ENCODE results near the gene FXYD6. TPM values are rescaled to one million over a fixed set of nuclear protein-coding genes. Genes with fewer than 3 reads are reported as not detected.

The FXYD6 gene
- total and polyA plus RNA-seq, 11 donors: 24.6 to 54.0 (median 39.5) TPM

DNA sequence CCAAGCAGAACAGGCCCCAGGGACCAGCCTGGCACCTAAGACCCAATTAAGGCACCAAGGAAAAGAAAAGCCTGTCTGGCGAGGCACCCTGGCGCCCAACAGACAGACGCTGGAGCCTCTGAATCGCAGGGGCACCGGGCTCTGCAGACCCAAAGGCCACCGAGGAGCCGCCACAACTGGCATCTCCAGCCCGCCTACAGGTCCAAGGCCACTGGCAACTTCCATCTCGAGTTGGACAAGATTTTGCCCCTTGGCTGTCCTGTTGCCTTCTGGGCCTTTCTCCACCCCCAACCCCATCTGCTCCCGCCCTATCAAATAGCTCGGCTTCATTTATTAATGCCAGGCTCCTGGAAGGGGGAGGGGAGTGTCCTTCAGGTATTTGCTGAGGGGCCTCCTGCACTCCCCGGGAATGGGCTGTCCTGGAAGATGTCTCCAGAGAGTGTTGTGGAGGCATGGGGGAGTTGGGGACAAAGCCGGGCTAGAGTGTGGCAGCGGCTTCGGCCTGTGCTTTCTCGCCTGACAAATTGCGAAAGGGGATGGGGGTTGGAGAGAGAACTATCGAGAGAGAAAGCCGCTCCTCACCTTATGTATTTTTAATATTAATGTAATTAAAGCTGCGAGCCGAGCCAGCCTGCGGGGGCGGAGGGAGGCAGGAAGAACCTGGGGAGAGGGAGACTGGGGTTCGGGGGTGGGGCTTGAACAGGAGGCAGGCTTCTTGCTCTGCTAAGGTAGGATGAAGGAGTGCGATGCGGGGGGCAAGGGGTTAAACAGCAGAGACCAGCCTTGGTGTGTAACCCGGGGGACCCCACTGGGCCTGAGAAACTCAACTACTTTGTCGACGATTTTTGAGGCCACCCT lies 81.5 kb downstream of the FXYD6 start:
- no peak overlapping the region for H3K4me3 ChIP-seq
- intact Hi-C loops (cut with DNase I): no loop called here
- H3K36me3 ChIP-seq: no peaks in the 10 kb centered on the region
- no peak for TF ChIP-seq POLR2A (IDR thresholded peaks at IDR 0.05)
- TF ChIP-seq, protein P1, sequence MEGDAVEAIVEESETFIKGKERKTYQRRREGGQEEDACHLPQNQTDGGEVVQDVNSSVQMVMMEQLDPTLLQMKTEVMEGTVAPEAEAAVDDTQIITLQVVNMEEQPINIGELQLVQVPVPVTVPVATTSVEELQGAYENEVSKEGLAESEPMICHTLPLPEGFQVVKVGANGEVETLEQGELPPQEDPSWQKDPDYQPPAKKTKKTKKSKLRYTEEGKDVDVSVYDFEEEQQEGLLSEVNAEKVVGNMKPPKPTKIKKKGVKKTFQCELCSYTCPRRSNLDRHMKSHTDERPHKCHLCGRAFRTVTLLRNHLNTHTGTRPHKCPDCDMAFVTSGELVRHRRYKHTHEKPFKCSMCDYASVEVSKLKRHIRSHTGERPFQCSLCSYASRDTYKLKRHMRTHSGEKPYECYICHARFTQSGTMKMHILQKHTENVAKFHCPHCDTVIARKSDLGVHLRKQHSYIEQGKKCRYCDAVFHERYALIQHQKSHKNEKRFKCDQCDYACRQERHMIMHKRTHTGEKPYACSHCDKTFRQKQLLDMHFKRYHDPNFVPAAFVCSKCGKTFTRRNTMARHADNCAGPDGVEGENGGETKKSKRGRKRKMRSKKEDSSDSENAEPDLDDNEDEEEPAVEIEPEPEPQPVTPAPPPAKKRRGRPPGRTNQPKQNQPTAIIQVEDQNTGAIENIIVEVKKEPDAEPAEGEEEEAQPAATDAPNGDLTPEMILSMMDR (IDR thresholded peaks at IDR 0.05): no peak
- ATAC-seq (no peak), DNase-seq (no peak)
- H3K9me3 ChIP-seq: no peaks in the 10 kb centered on the region
- WGBS, 4 donors: 46 to 58% (median 53%) methylated on average over 29 of the region's 29 CpGs
- no peak overlapping the region for H3K27ac ChIP-seq
- H3K4me1 ChIP-seq: peaks cover 7 to 23% (median 16%) of the 10 kb centered on the region in 12 donors
- H3K27me3 ChIP-seq: peaks cover 19 to 58% (median 30%) of the 10 kb centered on the region in 9 donors

DNA sequence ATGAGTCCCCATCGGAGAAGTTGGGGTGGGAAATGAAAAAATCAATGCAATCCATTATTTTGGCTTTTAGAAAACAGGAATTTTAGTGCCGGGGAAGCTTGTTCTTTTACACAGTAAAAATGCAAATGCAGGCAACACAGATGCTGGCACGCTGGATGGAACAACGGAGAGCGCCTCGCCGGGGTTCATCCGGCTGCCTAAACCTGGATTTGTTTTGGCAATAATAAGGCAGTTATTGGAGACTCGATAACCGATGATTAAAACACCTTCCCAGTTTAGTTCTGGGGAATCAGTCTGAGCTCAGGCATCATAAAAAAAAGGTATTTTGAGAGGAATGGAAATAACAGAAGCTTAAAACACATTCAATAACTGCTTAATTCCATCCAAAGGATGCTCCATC lies 82.3 kb downstream of the FXYD6 start:
- no peaks in the 10 kb centered on the region for H3K36me3 ChIP-seq
- no peaks in the 10 kb centered on the region for H3K9me3 ChIP-seq
- H3K4me3 ChIP-seq: no peak overlapping the region
- no peak for ATAC-seq
- 87 to 96% (median 90%) methylated on average over 10 of the region's 10 CpGs for WGBS, 4 donors
- no peak for TF ChIP-seq POLR2A (IDR thresholded peaks at IDR 0.05)
- TF ChIP-seq, protein P1 (IDR thresholded peaks at IDR 0.05): no peak
- H3K27ac ChIP-seq: no peak overlapping the region
- H3K4me1 ChIP-seq: peaks cover 7 to 23% (median 16%) of the 10 kb centered on the region in 12 donors
- DNase-seq: no peak
- intact Hi-C loops (cut with DNase I): no loop called here
- H3K27me3 ChIP-seq: peaks cover 19 to 57% (median 30%) of the 10 kb centered on the region in 9 donors

DNA sequence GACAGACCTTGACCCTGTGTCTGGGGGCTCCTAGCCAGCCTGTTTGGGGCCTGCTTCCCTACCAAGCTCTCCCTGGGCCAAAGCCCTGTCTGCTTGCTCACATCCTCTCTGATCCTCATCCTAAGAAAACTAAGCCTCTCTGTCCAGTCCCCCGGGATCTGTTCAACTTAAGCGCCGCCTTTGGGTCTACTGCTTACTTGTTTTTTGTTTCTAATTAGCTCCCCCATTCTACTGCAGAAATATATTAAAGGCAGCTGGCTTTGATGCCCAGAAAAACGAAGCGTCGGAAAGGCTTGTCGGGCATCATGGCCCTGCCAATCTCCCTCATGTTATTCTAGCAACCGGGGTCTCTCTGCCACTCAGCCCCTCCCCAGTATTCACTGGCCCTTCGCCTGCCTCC lies 82.9 kb downstream of the FXYD6 start:
- Histone ChIP-seq H3K4me3 (no peak overlapping the region), H3K4me1 (peaks cover 7 to 23% (median 16%) of the 10 kb centered on the region in 12 donors), H3K36me3 (no peaks in the 10 kb centered on the region), H3K27ac (no peak overlapping the region), H3K27me3 (peaks cover 19 to 53% (median 30%) of the 10 kb centered on the region in 9 donors), H3K9me3 (no peaks in the 10 kb centered on the region)
- no peak for ATAC-seq
- DNase-seq: no peak
- TF ChIP-seq, protein P1 (IDR thresholded peaks at IDR 0.05): no peak
- TF ChIP-seq POLR2A (IDR thresholded peaks at IDR 0.05): no peak
- 92 to 95% (median 94%) methylated on average over 9 of the region's 9 CpGs for WGBS, 4 donors
- intact Hi-C loops (cut with DNase I): no loop called here

DNA sequence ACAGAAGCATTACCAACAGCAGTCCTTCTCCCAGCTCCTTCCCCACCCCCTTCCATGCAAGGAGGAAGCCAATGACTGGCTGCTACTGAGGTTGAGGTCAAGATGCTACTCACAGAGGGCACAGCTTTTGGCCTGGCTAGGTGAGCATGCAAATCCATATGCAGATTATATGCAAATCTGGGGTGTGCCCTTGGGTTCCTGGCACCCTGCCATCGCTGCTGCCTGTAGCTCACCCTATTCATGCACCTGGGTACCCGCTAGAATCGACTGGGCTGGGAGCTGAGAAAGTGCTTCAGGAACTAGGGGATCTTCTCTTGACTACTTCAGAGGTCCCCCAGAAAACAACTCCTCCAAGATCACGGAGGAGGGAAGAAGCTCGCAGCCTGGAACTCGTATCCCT lies 83.5 kb downstream of the FXYD6 start:
- H3K27me3 ChIP-seq: peaks cover 19 to 53% (median 30%) of the 10 kb centered on the region in 9 donors
- ATAC-seq: no peak
- WGBS, 4 donors: 90 to 92% (median 91%) methylated on average over 4 to 6 of the region's 6 CpGs

More for the DNA sequence above, 83.5 kb downstream of the FXYD6 start:
- no peak overlapping the region for H3K27ac ChIP-seq
- no peaks in the 10 kb centered on the region for H3K36me3 ChIP-seq
- DNase-seq: no peak
- TF ChIP-seq POLR2A (IDR thresholded peaks at IDR 0.05): no peak
- TF ChIP-seq, protein P1 (IDR thresholded peaks at IDR 0.05): no peak
- H3K4me1 ChIP-seq: peaks cover 7 to 23% (median 16%) of the 10 kb centered on the region in 12 donors
- intact Hi-C loops (cut with DNase I): no loop called here
- no peak overlapping the region for H3K4me3 ChIP-seq
- H3K9me3 ChIP-seq: no peaks in the 10 kb centered on the region
